Stimulated activated CD8-positive, alpha-beta memory T cell treated with anti-CD3 and anti-CD28 coated beads, Interleukin-7, amount 100 ng/mL, for 1 hour (primary cell): Measurements from ENCODE around the gene SORCS2.
"Not testable (repeated sequence)": the region's sequence is repeated elsewhere in the genome, so short reads cannot be mapped to it uniquely, and the experiment has no call there.

Source experiments
- DNase-seq, 2 donors: peaks; one replicate each; pipeline ENCODE4 v3.0.0-alpha.2; 2020; ENCODE audit warnings: low read depth in 2 of 2

The SORCS2 gene

GRCh38 chr4:7160439-7160838 is 31.9 kb upstream of the SORCS2 start:
- DNase-seq, result no peak

GRCh38 chr4:7160951-7161440 is 31.3 kb upstream of the SORCS2 start:
- no peak for DNase-seq

GRCh38 chr4:7161721-7162214 is 30.6 kb upstream of the SORCS2 start:
- no peak for DNase-seq

- DNase-seq, result not testable (repeated sequence)
Measured at GRCh38 chr4:7165056-7165873, 27.1 kb upstream of the SORCS2 start.

GRCh38 chr4:7165874-7166201 is 26.5 kb upstream of the SORCS2 start:
- no peak for DNase-seq

- DNase-seq, result no peak
Measured at GRCh38 chr4:7166237-7166636, 26.1 kb upstream of the SORCS2 start.

GRCh38 chr4:7166981-7167700 is 25.2 kb upstream of the SORCS2 start:
- DNase-seq, result no peak

GRCh38 chr4:7167706-7168105 is 24.6 kb upstream of the SORCS2 start:
- DNase-seq, result no peak

GRCh38 chr4:7168106-7168505 is 24.2 kb upstream of the SORCS2 start:
- no peak for DNase-seq

GRCh38 chr4:7169134-7169533 is 23.2 kb upstream of the SORCS2 start:
- no peak for DNase-seq

GRCh38 chr4:7170012-7170411 is 22.3 kb upstream of the SORCS2 start:
- DNase-seq, result no peak

GRCh38 chr4:7171191-7171900 is 21.0 kb upstream of the SORCS2 start:
- DNase-seq, result no peak

- no peak for DNase-seq
Measured at GRCh38 chr4:7172508-7172907, 19.8 kb upstream of the SORCS2 start.

GRCh38 chr4:7172946-7173345 is 19.4 kb upstream of the SORCS2 start:
- DNase-seq, result no peak

GRCh38 chr4:7173841-7174449 is 18.4 kb upstream of the SORCS2 start:
- DNase-seq, result no peak

- DNase-seq, result no peak
Measured at GRCh38 chr4:7179158-7179557, 13.2 kb upstream of the SORCS2 start.

GRCh38 chr4:7180938-7181337 is 11.4 kb upstream of the SORCS2 start:
- no peak for DNase-seq

GRCh38 chr4:7182616-7183015 is 9.7 kb upstream of the SORCS2 start:
- no peak for DNase-seq

- no peak for DNase-seq
Measured at GRCh38 chr4:7183161-7183560, 9.2 kb upstream of the SORCS2 start.

- DNase-seq, result no peak
Measured at GRCh38 chr4:7183780-7184460, 8.4 kb upstream of the SORCS2 start.

GRCh38 chr4:7185487-7186030 is 6.8 kb upstream of the SORCS2 start:
- DNase-seq, result no peak
